Femur (tissue), 1 donor: ENCODE data around the gene DNAJC18.
"Not testable (repeated sequence)": the region's sequence is repeated elsewhere in the genome, so short reads cannot be mapped to it uniquely, and the experiment has no call there.

Experiments used
- DNase-seq: peaks from one replicate; pipeline ENCODE4 v3.0.0-alpha.2; 2017

DNAJC18 gene

GRCh38 chr5:139439013-139439903 lies at the start of gene DNAJC18:
Gene DNAJC18, minus strand, starts transcription at chr5:139439525. Its CDS starts 80 bp downstream, at chr5:139439445.
- peak; percentile 96 for DNase-seq

GRCh38 chr5:139488260-139488659 lies 48.9 kb upstream of the DNAJC18 start:
- DNase-seq, result peak; percentile 33

- no peak for DNase-seq
Observed at GRCh38 chr5:139486201-139486600, 46.9 kb upstream of the DNAJC18 start.

- DNase-seq, result not testable (repeated sequence)
Observed at GRCh38 chr5:139482890-139483208, 43.5 kb upstream of the DNAJC18 start.

- DNase-seq, result peak; percentile 92
Observed at GRCh38 chr5:139482050-139482889, 42.9 kb upstream of the DNAJC18 start, which contains the start of gene STING1. Gene STING1, minus strand, starts transcription at chr5:139482758. Its CDS starts 1,054 bp downstream, at chr5:139481704.

GRCh38 chr5:139481580-139482049 lies 42.3 kb upstream of the DNAJC18 start:
- no peak for DNase-seq

GRCh38 chr5:139481122-139481533 lies 41.8 kb upstream of the DNAJC18 start:
- DNase-seq, result peak; percentile 86

GRCh38 chr5:139479729-139480128 lies 40.4 kb upstream of the DNAJC18 start:
- DNase-seq, result not testable (repeated sequence)

- DNase-seq, result not testable (repeated sequence)
Observed at GRCh38 chr5:139478657-139479423, 39.5 kb upstream of the DNAJC18 start.

- no peak for DNase-seq
Observed at GRCh38 chr5:139475865-139476617, 36.7 kb upstream of the DNAJC18 start.

GRCh38 chr5:139474890-139475791 lies 35.8 kb upstream of the DNAJC18 start:
- DNase-seq, result no peak

GRCh38 chr5:139473565-139473964 lies 34.2 kb upstream of the DNAJC18 start:
- no peak for DNase-seq

- DNase-seq, result no peak
Observed at GRCh38 chr5:139473105-139473504, 33.8 kb upstream of the DNAJC18 start.

- no peak for DNase-seq
Observed at GRCh38 chr5:139472386-139473030, 33.2 kb upstream of the DNAJC18 start.

- DNase-seq, result no peak
Observed at GRCh38 chr5:139470821-139471300, 31.5 kb upstream of the DNAJC18 start, which contains the start of gene SMIM33. Gene SMIM33, plus strand, starts transcription at chr5:139471004. Its CDS starts 118 bp downstream, at chr5:139471122.

- no peak for DNase-seq
Observed at GRCh38 chr5:139468421-139468931, 29.2 kb upstream of the DNAJC18 start.

GRCh38 chr5:139462586-139463276 lies 23.4 kb upstream of the DNAJC18 start, which contains the start of gene ECSCR:
Gene ECSCR, minus strand, starts transcription at chr5:139462743. Its CDS starts 73 bp downstream, at chr5:139462670.
- no peak for DNase-seq

- no peak for DNase-seq
Observed at GRCh38 chr5:139461698-139462097, 22.4 kb upstream of the DNAJC18 start.

- DNase-seq, result no peak
Observed at GRCh38 chr5:139461176-139461575, 21.9 kb upstream of the DNAJC18 start.
